Stomach (tissue), 4 donors: ENCODE measurements around the gene DLL3.

Experiments
- EP300 ChIP-seq: sonication (generic); formaldehyde crosslinking; IDR thresholded peaks from one replicate; pipeline ENCODE4 v1.6.1; 2017; ENCODE audit warnings: antibody characterized with exemption
- POLR2A ChIP-seq, 4 donors: fragments of 450-650 bp; IDR thresholded peaks; one replicate each; pipeline ENCODE4 v1.6.1; 2016; ENCODE audit warnings: antibody characterized with exemption in 4 of 4, control low read depth in 2 of 4, mild to moderate bottlenecking in 1 of 4, moderate library complexity in 1 of 4
- POLR2AphosphoS5 ChIP-seq, 3 donors: sonication (generic); formaldehyde crosslinking; IDR thresholded peaks; one replicate each; pipeline ENCODE4 v1.6.1; 2016; ENCODE audit warnings: antibody characterized with exemption in 3 of 3
- TF ChIP-seq, protein P1 (sequence below), 7 experiments: fragments of 450-650 bp in 4 of 7; fragments of 200-600 bp in 3 of 7; sonication (generic) in 3 of 7; IDR thresholded peaks; one replicate each; pipeline ENCODE4 v1.5.1; 2016 to 2019; ENCODE audit warnings: antibody characterized with exemption in 7 of 7, control low read depth in 2 of 7, mild to moderate bottlenecking in 1 of 7

DNA sequence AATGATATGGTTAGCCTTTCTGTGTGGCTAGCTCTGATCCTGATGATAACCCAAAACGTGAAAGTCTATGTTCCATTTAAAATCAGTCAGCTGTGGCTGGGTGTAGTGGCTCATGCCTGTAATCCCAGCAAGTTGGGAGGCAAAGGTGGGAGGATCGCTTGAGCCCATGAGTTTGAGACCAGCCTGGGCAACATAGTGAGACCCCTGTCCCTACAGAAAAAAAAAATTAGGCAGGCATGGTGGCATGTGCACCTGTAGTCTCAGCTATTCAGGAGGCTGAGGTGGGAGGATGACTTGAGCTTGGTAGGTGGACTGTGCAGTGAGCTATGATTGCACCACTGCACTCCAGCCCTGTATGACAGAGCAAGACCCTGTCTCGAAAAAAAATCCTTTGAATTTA lies 35.0 kb downstream of the DLL3 start:
- TF ChIP-seq, protein P1, sequence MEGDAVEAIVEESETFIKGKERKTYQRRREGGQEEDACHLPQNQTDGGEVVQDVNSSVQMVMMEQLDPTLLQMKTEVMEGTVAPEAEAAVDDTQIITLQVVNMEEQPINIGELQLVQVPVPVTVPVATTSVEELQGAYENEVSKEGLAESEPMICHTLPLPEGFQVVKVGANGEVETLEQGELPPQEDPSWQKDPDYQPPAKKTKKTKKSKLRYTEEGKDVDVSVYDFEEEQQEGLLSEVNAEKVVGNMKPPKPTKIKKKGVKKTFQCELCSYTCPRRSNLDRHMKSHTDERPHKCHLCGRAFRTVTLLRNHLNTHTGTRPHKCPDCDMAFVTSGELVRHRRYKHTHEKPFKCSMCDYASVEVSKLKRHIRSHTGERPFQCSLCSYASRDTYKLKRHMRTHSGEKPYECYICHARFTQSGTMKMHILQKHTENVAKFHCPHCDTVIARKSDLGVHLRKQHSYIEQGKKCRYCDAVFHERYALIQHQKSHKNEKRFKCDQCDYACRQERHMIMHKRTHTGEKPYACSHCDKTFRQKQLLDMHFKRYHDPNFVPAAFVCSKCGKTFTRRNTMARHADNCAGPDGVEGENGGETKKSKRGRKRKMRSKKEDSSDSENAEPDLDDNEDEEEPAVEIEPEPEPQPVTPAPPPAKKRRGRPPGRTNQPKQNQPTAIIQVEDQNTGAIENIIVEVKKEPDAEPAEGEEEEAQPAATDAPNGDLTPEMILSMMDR (IDR thresholded peaks at IDR 0.05), result no peak
- TF ChIP-seq POLR2A (IDR thresholded peaks at IDR 0.05), result no peak
- no peak for TF ChIP-seq POLR2AphosphoS5 (IDR thresholded peaks at IDR 0.05)
- no peak for TF ChIP-seq EP300
